ENCODE data around the gene MAMDC4.
A peak's percentile ranks its signal among the peaks of the same experiment; 100 is the strongest.

Gene MAMDC4

DNA sequence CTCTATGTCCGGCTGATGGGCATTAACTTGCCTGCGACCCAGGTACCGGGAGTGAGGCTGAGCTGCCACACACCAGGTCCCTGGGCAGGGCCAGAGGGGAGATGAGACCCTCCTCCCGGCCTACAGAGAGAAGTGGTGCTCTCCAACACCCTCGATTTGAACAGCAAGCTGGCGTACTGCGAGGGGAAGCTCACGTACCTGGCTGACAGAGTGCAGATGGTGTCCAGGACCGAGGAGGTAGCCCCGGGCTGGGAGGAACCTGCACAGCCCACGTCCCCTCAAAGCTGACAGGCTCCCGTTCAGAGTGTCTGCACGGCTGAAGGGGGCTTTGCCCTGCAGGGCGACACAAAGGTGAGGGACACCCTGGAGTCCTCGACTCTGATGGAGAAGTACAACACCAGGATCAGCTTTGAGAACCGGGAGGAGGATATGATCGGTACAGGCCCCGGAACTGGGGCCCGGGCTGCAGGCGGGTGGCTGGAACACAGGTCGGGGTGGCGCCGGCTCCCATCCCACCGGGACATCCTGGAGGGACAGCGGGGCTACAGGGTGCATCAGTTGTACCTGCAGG is 45.4 kb upstream of the MAMDC4 start:
- no peaks in the 10 kb centered on the region for H3K9me2 ChIP-seq (replicated peaks; ENCODE audit: insufficient read depth, low read length)
- H3K4me3 ChIP-seq (ENCODE audit: low read length), result peak overlapping the region; percentile 88
- peaks cover 49% of the 10 kb centered on the region for H3K79me2 ChIP-seq (ENCODE audit: low read length)
- TF ChIP-seq CTCF (IDR thresholded peaks at IDR 0.05; ENCODE audit: low read length) (no peak), EZH2phosphoT487 (IDR thresholded peaks at IDR 0.05; ENCODE audit: low read length) (no peak), EZH2 (optimal IDR thresholded peaks at IDR 0.05; ENCODE audit: low read depth, low read length) (no peak)
- peak overlapping the region; percentile 95 for H3K4me2 ChIP-seq (ENCODE audit: low read depth, low read length)
- no peaks in the 10 kb centered on the region for H3K27me3 ChIP-seq (replicated peaks; ENCODE audit: insufficient read depth, low read length)
- H3K9me3 ChIP-seq (replicated peaks; ENCODE audit: insufficient read depth, low read length), result no peaks in the 10 kb centered on the region
- 0 out of 2 replicates have a peak overlapping the region, but pooled peaks have one; percentile 65 for H3K27ac ChIP-seq (ENCODE audit: low read length)
- peak overlapping the region; percentile 88 for H3K9ac ChIP-seq (ENCODE audit: low read length)
- H3K36me3 ChIP-seq (replicated peaks; ENCODE audit: insufficient read depth, low read length), result no peaks in the 10 kb centered on the region
- H3F3A ChIP-seq (ENCODE audit: insufficient read depth, low read length), result peaks cover 3% of the 10 kb centered on the region; the same call in 1 of the 2 replicates
- no peaks in the 10 kb centered on the region for H4K20me1 ChIP-seq (ENCODE audit: insufficient read depth, low read length)
- DNase-seq, result no peak
- H2AFZ ChIP-seq (ENCODE audit: low read length), result peak overlapping the region; percentile 92
- peaks cover 21% of the 10 kb centered on the region; the same call in 1 of the 2 replicates for H3K4me1 ChIP-seq (ENCODE audit: low read length)

GRCh38 chr9:136807281-136808074 is 44.7 kb upstream of the MAMDC4 start, which contains the start of gene RABL6:
Gene RABL6 (plus strand): TSS chr9:136807948. CDS start chr9:136808197, 249 bp downstream.
- Histone ChIP-seq H3K27me3 (replicated peaks; ENCODE audit: insufficient read depth, low read length) (no peaks in the 10 kb centered on the region), H3K4me1 (ENCODE audit: low read length) (peaks cover 21% of the 10 kb centered on the region; the same call in 1 of the 2 replicates), H3K9ac (ENCODE audit: low read length) (peak within 1 kb of the TSS; percentile 88), H3K79me2 (ENCODE audit: low read length) (peaks cover 54% of the 10 kb centered on the region), H3K9me3 (replicated peaks; ENCODE audit: insufficient read depth, low read length) (no peaks in the 10 kb centered on the region), H3K36me3 (replicated peaks; ENCODE audit: insufficient read depth, low read length) (no peaks in the 10 kb centered on the region), H3K4me3 (ENCODE audit: low read length) (peak within 1 kb of the TSS; percentile 90), H2AFZ (ENCODE audit: low read length) (peak within 1 kb of the TSS; percentile 92), H4K20me1 (ENCODE audit: insufficient read depth, low read length) (no peaks in the 10 kb centered on the region), H3K27ac (ENCODE audit: low read length) (peak within 1 kb of the TSS; percentile 65; the same call in 1 of the 2 replicates), H3F3A (ENCODE audit: insufficient read depth, low read length) (peaks cover 3% of the 10 kb centered on the region; the same call in 1 of the 2 replicates), H3K9me2 (replicated peaks; ENCODE audit: insufficient read depth, low read length) (no peaks in the 10 kb centered on the region), H3K4me2 (ENCODE audit: low read depth, low read length) (peak within 1 kb of the TSS; percentile 95)
- peak; percentile 78 for DNase-seq
- TF ChIP-seq EZH2phosphoT487 (IDR thresholded peaks at IDR 0.05; ENCODE audit: low read length) (no peak), CTCF (IDR thresholded peaks at IDR 0.05; ENCODE audit: low read length) (no peak), EZH2 (optimal IDR thresholded peaks at IDR 0.05; ENCODE audit: low read depth, low read length) (no peak)

GRCh38 chr9:136808075-136808805 is 43.9 kb upstream of the MAMDC4 start:
- H3K9ac ChIP-seq (ENCODE audit: low read length), result peak overlapping the region; percentile 81
- no peaks in the 10 kb centered on the region for H4K20me1 ChIP-seq (ENCODE audit: insufficient read depth, low read length)
- no peak overlapping the region for H3K27ac ChIP-seq (ENCODE audit: low read length)
- no peaks in the 10 kb centered on the region for H3K9me3 ChIP-seq (replicated peaks; ENCODE audit: insufficient read depth, low read length)
- peak overlapping the region; percentile 90 for H3K4me3 ChIP-seq (ENCODE audit: low read length)
- H3K36me3 ChIP-seq (replicated peaks; ENCODE audit: insufficient read depth, low read length), result no peaks in the 10 kb centered on the region
- no peak overlapping the region; the same call in 1 of the 2 replicates for H2AFZ ChIP-seq (ENCODE audit: low read length)
- DNase-seq, result peak; percentile 22
- no peak for TF ChIP-seq EZH2phosphoT487 (IDR thresholded peaks at IDR 0.05; ENCODE audit: low read length)
- no peak for TF ChIP-seq CTCF (IDR thresholded peaks at IDR 0.05; ENCODE audit: low read length)
- TF ChIP-seq EZH2 (optimal IDR thresholded peaks at IDR 0.05; ENCODE audit: low read depth, low read length), result no peak
- peaks cover 62% of the 10 kb centered on the region for H3K79me2 ChIP-seq (ENCODE audit: low read length)
- H3K27me3 ChIP-seq (replicated peaks; ENCODE audit: insufficient read depth, low read length), result no peaks in the 10 kb centered on the region
- H3K4me2 ChIP-seq (ENCODE audit: low read depth, low read length), result peak overlapping the region; percentile 57
- peaks cover 3% of the 10 kb centered on the region; the same call in 1 of the 2 replicates for H3F3A ChIP-seq (ENCODE audit: insufficient read depth, low read length)
- H3K9me2 ChIP-seq (replicated peaks; ENCODE audit: insufficient read depth, low read length), result no peaks in the 10 kb centered on the region
- peaks cover 21% of the 10 kb centered on the region; the same call in 1 of the 2 replicates for H3K4me1 ChIP-seq (ENCODE audit: low read length)

All from MM.1S (cell line).